ENCODE measurements around the gene DDX1.

GRCh38 chr2:15556311-15556930 is 35.2 kb upstream of the DDX1 start:
- TF ChIP-seq CTCF (conservative IDR thresholded peaks at IDR 0.05; ENCODE audit: low read depth in 2 of 2) (no peak), EZH2phosphoT487 (IDR thresholded peaks at IDR 0.05; ENCODE audit: unreplicated experiment) (no peak), CREB1 (CRISPR knock-in tag; IDR thresholded peaks at IDR 0.05; ENCODE audit: low read depth) (no peak), EZH2 (IDR thresholded peaks at IDR 0.05; ENCODE audit: low read depth, unreplicated experiment) (no peak), JUNB (IDR thresholded peaks at IDR 0.05; ENCODE audit: unreplicated experiment) (no peak)

Measured in GM23338 (cell line).